ENCODE data around the gene STXBP1. TPM values are rescaled to one million over a fixed set of nuclear protein-coding genes. Genes with fewer than 3 reads are reported as not detected.
A peak's percentile ranks its signal among the peaks of the same experiment; 100 is the strongest.

The STXBP1 gene
- total RNA-seq, 1 donor = 19.9 TPM

DNA sequence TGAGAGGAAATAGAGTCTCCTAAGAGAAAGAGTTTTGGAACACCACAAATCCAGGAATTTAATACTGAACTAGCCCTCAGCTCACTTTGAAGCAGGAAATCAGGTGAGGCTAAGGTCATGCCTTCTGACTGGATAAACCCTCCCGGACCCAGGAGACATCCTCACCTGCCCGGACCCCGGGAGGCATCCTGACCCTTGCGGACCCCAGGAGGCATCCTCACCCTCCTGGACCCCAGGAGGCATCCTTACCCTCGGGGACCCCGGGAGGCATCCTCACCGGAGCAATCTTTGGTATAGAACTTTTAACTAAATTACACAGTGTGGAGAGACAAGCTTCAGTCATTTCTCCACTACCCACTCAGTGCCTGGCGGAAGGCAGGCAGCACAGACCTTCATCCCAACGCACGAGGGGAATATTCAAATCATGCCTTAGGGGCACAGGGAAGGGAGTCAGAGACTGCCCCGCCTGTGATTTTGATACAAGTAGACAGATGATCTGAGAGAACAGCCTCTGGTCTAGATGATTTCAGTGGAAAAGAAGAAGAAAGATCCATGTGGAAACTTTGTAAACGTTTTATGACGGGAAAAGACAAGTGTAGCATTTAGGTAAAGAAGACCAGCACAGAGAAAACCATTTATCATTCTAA, 21.3 kb downstream of the STXBP1 start:
- TF ChIP-seq, protein P1, sequence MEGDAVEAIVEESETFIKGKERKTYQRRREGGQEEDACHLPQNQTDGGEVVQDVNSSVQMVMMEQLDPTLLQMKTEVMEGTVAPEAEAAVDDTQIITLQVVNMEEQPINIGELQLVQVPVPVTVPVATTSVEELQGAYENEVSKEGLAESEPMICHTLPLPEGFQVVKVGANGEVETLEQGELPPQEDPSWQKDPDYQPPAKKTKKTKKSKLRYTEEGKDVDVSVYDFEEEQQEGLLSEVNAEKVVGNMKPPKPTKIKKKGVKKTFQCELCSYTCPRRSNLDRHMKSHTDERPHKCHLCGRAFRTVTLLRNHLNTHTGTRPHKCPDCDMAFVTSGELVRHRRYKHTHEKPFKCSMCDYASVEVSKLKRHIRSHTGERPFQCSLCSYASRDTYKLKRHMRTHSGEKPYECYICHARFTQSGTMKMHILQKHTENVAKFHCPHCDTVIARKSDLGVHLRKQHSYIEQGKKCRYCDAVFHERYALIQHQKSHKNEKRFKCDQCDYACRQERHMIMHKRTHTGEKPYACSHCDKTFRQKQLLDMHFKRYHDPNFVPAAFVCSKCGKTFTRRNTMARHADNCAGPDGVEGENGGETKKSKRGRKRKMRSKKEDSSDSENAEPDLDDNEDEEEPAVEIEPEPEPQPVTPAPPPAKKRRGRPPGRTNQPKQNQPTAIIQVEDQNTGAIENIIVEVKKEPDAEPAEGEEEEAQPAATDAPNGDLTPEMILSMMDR (IDR thresholded peaks at IDR 0.05; ENCODE audit: insufficient read depth, low read depth, low read length) = no peak
- DNase-seq (ENCODE audit: low read depth) = no peak
- no peak overlapping the region for H3K4me3 ChIP-seq (ENCODE audit: low read depth, low read length)

DNA sequence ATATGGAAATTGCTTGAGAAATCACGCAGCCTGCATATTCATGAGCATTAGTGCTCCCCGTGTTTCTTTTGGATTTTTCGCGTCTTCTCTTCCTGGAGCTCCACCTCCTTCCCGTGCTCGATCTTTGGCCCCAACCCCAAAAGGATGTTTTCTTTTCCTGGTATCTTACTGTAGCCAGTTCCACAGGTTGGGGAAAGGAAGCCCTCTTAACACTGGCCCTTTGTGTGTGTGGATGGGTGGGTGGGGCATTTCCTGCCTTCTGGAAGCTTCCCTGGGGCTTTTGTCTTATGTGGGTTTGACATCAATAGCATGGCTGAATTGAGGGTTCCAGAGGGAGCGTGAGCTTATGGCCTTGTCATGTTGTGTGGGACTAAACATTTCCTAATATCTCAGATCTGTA, 21.9 kb downstream of the STXBP1 start:
- DNase-seq (ENCODE audit: low read depth) = no peak
- H3K4me3 ChIP-seq (ENCODE audit: low read depth, low read length) = no peak overlapping the region
- TF ChIP-seq, protein P1 (IDR thresholded peaks at IDR 0.05; ENCODE audit: insufficient read depth, low read depth, low read length) = no peak

DNA sequence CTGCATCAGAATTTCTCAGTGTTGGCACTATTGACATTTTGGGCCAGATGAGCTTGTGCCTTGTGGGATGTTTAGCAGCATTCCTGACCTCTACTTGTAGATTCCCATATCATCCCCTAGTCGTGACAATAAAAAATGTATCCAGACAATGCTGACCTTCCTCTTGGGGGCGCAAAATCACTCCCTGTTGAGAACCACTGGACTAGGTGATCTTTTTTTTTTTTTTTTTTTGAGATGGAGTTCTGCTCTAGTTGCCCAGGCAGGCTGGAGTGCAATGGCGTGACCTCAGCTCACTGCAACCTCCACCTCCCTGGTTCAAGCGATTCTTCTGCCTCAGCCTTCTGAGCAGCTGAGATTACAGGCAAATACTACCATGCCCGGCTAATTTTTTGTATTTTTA, 22.6 kb downstream of the STXBP1 start:
- no peak overlapping the region for H3K4me3 ChIP-seq (ENCODE audit: low read depth, low read length)
- DNase-seq (ENCODE audit: low read depth) = no peak
- TF ChIP-seq, protein P1 (IDR thresholded peaks at IDR 0.05; ENCODE audit: insufficient read depth, low read depth, low read length) = no peak

DNA sequence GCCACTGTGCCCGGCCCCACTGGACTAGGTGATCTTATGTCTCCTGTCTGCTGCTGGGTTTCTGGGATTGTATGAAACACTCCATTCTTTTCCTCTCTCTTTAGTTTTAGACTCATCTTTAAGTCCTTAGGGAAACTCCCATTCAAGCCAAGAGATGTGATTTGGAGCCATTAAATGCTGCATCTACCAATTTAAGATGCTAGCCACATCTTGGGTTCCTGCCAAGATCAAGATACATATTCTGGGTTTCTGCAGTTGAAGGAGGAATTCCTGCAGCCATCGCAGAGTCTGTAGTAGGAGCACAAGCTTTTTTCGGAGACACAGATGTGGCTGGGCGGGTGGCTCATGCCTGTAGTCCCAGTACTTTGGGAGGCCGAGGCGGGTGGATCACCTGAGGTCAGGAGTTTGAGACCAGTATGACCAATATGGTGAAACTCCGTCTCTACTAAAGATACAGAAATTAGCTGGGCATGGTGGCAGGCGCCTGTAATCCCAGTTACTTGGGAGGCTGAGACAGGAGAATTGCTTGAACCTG, 23.2 kb downstream of the STXBP1 start:
- TF ChIP-seq, protein P1 (IDR thresholded peaks at IDR 0.05; ENCODE audit: insufficient read depth, low read depth, low read length) = no peak
- no peak for DNase-seq (ENCODE audit: low read depth)

DNA sequence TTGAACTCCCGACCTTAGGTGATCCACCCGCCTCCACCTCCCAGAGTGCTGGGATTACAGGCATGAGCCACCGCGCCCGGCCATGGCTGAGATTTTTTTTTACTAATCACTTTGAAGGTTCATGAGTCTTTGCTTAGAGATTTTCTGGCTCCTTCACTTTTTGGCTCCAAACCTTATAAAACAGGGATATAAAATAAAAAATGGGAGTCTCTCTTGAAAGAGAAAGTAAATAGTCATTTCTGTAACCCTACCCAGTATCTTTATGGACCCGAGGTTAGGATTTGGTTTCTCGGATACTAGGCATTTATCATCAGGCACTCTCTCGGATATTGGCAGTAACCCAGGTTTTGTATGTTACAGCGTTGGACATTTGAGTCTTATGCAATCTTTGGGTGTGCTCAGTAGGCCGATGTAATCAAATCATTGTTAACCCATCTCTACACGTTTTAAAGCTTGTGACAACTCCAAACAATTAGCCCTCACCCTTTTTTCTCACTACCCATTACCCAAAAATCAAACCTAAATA, 25.3 kb downstream of the STXBP1 start:
- DNase-seq (ENCODE audit: low read depth) = peak; percentile 91
- peak overlapping the region; percentile 0 for H3K4me3 ChIP-seq (ENCODE audit: low read depth, low read length)
- TF ChIP-seq, protein P1 (IDR thresholded peaks at IDR 0.05; ENCODE audit: insufficient read depth, low read depth, low read length) = no peak

More for the DNA sequence above, 23.2 kb downstream of the STXBP1 start:
- no peak overlapping the region for H3K4me3 ChIP-seq (ENCODE audit: low read depth, low read length)

DNA sequence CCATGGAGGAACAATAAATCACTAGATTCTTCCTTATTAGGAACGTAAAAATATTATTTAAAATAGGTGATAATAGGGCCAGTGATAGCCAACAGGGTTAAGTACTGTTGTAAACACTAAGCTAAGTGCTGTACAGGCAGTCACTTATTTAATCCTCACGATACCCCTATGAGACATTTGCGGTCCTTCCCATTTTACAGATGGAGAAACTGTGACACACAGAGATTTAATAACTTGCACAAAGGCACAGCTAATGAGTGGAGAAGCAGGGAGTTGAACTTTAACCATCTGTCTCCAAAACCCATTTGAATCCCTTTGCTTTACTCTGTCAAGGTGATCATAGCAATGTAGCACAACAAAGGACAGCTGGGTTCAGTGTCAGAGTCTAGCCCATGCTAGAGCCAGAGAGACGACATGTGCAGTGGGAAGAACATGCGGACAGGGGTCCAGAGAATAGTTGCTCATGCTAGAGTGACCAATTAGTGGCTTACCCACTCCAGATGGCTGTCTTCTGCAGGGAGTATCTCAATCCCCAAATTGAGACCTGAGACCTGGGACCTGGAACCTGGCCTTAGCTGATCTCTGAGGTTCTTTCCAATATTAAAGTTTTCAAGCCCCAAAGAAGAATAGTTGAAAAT, 28.9 kb downstream of the STXBP1 start:
- no peak overlapping the region for H3K4me3 ChIP-seq (ENCODE audit: low read depth, low read length)
- TF ChIP-seq, protein P1 (IDR thresholded peaks at IDR 0.05; ENCODE audit: insufficient read depth, low read depth, low read length) = no peak
- no peak for DNase-seq (ENCODE audit: low read depth)

Measured in fibroblast of villous mesenchyme (primary cell).